Uterus (tissue), 4 donors: ENCODE measurements around the gene LGR6. TPM values are rescaled to one million over a fixed set of nuclear protein-coding genes. Genes with fewer than 3 reads are reported as not detected.
A peak's percentile ranks its signal among the peaks of the same experiment; 100 is the strongest.
"Not testable (repeated sequence)": the region's sequence is repeated elsewhere in the genome, so short reads cannot be mapped to it uniquely, and the experiment has no call there.

Experiments used
- DNase-seq, 2 donors: peaks; one replicate each; pipeline ENCODE4 v3.0.0-alpha.2; 2019 to 2020
- H3K27ac ChIP-seq, 2 donors: fragments of 200-600 bp; sonication (generic); 1 replicate in 1 of 2; 2 replicates in 1 of 2; pipeline ENCODE4 v1.5.1; 2016 to 2018
- H3K27me3 ChIP-seq, 2 donors: fragments of 200-600 bp; sonication (generic); one replicate each; pipeline ENCODE4 v1.5.1; 2018 to 2019; ENCODE audit warnings: control low read depth in 1 of 2
- H3K36me3 ChIP-seq, 2 donors: fragments of 200-600 bp; sonication (generic); one replicate each; pipeline ENCODE4 v1.5.1; 2019; ENCODE audit warnings: control low read depth in 1 of 2
- H3K4me1 ChIP-seq, 2 donors: fragments of 200-600 bp; sonication (generic); one replicate each; pipeline ENCODE4 v1.5.1; 2018 to 2019; ENCODE audit warnings: control low read depth in 1 of 2
- H3K4me3 ChIP-seq, 2 donors: fragments of 200-600 bp; sonication (generic); 1 replicate in 1 of 2; 2 replicates in 1 of 2; pipeline ENCODE4 v1.5.1; 2018 to 2019; ENCODE audit warnings: mild to moderate bottlenecking in 1 of 2
- H3K9me3 ChIP-seq, 2 donors: fragments of 200-600 bp; sonication (generic); one replicate each; pipeline ENCODE4 v1.5.1; 2019; ENCODE audit warnings: control low read depth in 1 of 2
- POLR2A ChIP-seq, 2 donors: fragments of 450-650 bp; IDR thresholded peaks; one replicate each; pipeline ENCODE4 v1.6.1; 2016; ENCODE audit warnings: antibody characterized with exemption in 2 of 2, mild to moderate bottlenecking in 1 of 2, moderate library complexity in 1 of 2
- intact Hi-C: fragments of 100-400 bp; cut with DNase I; formaldehyde crosslinking; loops from one replicate; pipeline ENCODE4 v1.15.1; 2023; ENCODE audit warnings: low total_unique reads
- total RNA-seq, 4 donors: library from RNA; depleted of rRNA in 3 of 4; stranded (reverse); fragments of >200 nt in 3 of 4; gene quantifications; one replicate each; pipeline versions ENCODE4 v1.1.0 to v1.2.4, GENCODE V29; 2014 to 2023
- TF ChIP-seq, protein P1 (sequence below), 4 experiments: fragments of 200-600 bp in 2 of 4; fragments of 450-650 bp in 2 of 4; sonication (generic) in 2 of 4; IDR thresholded peaks; one replicate each; pipeline ENCODE4 v1.5.1; 2016 to 2019; ENCODE audit warnings: antibody characterized with exemption in 4 of 4, mild to moderate bottlenecking in 2 of 4, moderate library complexity in 1 of 4
- donor health status: DM: yes; HTN: yes; CAD: no.

LGR6 gene, protein sequence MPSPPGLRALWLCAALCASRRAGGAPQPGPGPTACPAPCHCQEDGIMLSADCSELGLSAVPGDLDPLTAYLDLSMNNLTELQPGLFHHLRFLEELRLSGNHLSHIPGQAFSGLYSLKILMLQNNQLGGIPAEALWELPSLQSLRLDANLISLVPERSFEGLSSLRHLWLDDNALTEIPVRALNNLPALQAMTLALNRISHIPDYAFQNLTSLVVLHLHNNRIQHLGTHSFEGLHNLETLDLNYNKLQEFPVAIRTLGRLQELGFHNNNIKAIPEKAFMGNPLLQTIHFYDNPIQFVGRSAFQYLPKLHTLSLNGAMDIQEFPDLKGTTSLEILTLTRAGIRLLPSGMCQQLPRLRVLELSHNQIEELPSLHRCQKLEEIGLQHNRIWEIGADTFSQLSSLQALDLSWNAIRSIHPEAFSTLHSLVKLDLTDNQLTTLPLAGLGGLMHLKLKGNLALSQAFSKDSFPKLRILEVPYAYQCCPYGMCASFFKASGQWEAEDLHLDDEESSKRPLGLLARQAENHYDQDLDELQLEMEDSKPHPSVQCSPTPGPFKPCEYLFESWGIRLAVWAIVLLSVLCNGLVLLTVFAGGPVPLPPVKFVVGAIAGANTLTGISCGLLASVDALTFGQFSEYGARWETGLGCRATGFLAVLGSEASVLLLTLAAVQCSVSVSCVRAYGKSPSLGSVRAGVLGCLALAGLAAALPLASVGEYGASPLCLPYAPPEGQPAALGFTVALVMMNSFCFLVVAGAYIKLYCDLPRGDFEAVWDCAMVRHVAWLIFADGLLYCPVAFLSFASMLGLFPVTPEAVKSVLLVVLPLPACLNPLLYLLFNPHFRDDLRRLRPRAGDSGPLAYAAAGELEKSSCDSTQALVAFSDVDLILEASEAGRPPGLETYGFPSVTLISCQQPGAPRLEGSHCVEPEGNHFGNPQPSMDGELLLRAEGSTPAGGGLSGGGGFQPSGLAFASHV
- 1 to 10 TPM in 3 of 4 donors, not detected in 1; 3.5 to 7.2 (median 4.0) TPM for total RNA-seq

DNA sequence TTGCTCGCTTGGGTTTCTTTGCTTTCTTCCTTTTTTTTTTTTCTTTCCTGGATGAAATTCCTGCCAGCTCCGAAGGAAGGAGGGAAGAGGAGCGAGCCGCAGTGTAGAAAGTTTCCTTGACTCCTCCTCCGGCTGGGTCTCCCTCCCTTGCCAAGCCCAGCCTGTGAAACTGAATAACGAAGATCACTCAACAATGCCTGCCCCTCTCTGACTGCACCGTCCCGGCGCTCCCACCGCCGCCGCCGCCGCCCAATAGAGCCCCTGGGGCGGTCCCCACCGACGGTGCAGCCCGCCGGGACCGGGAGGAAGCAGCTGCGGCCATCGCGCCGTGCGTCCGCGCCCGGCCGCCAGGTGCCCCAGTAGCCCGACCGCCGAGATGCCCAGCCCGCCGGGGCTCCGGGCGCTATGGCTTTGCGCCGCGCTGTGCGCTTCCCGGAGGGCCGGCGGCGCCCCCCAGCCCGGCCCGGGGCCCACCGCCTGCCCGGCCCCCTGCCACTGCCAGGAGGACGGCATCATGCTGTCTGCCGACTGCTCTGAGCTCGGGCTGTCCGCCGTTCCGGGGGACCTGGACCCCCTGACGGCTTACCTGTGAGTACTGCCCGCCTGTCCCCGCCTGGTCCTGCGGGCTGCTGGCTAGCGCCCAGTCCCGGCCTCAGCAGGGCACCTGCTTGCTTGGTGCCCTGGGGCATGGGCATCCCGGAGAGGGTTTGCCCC, at the start of gene LGR6:
Gene LGR6, plus strand, starts transcription at position 186 of the 714 bp plus-strand sequence. Its CDS starts 191 bp downstream, at position 377.
- peak within 1 kb of the TSS in 1 of 2 donors; percentile 6 for H3K4me3 ChIP-seq
- no peaks in the 10 kb centered on the region for H3K9me3 ChIP-seq
- no peak within 1 kb of the TSS for H3K27ac ChIP-seq
- no peaks in the 10 kb centered on the region for H3K27me3 ChIP-seq
- no peak for DNase-seq
- H3K36me3 ChIP-seq, result no peaks in the 10 kb centered on the region
- no peak for TF ChIP-seq POLR2A (IDR thresholded peaks at IDR 0.05)
- TF ChIP-seq, protein P1, sequence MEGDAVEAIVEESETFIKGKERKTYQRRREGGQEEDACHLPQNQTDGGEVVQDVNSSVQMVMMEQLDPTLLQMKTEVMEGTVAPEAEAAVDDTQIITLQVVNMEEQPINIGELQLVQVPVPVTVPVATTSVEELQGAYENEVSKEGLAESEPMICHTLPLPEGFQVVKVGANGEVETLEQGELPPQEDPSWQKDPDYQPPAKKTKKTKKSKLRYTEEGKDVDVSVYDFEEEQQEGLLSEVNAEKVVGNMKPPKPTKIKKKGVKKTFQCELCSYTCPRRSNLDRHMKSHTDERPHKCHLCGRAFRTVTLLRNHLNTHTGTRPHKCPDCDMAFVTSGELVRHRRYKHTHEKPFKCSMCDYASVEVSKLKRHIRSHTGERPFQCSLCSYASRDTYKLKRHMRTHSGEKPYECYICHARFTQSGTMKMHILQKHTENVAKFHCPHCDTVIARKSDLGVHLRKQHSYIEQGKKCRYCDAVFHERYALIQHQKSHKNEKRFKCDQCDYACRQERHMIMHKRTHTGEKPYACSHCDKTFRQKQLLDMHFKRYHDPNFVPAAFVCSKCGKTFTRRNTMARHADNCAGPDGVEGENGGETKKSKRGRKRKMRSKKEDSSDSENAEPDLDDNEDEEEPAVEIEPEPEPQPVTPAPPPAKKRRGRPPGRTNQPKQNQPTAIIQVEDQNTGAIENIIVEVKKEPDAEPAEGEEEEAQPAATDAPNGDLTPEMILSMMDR (IDR thresholded peaks at IDR 0.05), result peak in 2 of 4 experiments; percentile 12 to 27
- intact Hi-C loops, result no loop called here
- no peaks in the 10 kb centered on the region for H3K4me1 ChIP-seq

DNA sequence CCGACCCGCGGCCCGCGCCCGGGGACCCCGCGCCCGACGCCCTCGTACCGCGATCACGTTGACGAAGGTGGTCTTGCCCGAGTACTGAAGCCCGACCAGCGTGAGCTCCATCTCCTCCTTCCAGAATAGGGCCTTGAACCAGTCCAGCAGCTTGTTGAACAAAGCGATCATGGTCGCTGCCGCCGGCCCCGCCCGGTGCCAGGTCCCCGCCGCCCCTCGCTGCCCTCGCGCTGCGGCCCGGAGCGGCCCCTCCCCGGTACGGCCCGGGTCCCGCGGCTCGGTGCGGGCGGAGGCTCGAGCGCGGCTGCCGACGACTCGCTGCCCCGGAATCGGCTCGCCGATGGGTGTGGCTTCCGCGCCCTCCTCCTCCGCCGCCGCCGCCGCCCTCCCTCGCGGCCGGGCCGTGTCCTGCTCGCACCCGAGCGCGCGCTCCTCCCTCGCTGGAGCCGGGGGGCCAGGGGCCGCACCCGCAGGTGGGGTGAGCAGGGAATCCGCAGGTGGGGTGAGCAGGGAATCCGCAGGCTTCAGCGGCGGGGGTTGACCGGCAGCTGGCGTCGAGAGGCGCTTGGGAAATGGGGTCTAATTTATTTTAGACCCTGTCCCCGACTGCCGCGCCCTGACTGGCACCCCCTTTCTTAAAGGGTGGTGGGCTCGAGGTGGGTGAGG, 49.1 kb upstream of the LGR6 start, which contains the start of gene ARL8A:
Gene ARL8A, minus strand, starts transcription at position 336 of the 666 bp plus-strand sequence. Its CDS starts 165 bp downstream, at position 171.
- DNase-seq, result peak; percentile 49 to 76
- TF ChIP-seq, protein P1 (IDR thresholded peaks at IDR 0.05), result no peak
- peak; percentile 52 to 80 for TF ChIP-seq POLR2A (IDR thresholded peaks at IDR 0.05)
- intact Hi-C loops, result no loop called here
- Histone ChIP-seq H3K9me3 (no peaks in the 10 kb centered on the region), H3K27me3 (no peaks in the 10 kb centered on the region), H3K36me3 (no peaks in the 10 kb centered on the region), H3K4me3 (peak within 1 kb of the TSS; percentile 81 to 99), H3K27ac (peak within 1 kb of the TSS; percentile 90 to 94), H3K4me1 (peaks cover 0 to 10% of the 10 kb centered on the region in 2 donors)

DNA sequence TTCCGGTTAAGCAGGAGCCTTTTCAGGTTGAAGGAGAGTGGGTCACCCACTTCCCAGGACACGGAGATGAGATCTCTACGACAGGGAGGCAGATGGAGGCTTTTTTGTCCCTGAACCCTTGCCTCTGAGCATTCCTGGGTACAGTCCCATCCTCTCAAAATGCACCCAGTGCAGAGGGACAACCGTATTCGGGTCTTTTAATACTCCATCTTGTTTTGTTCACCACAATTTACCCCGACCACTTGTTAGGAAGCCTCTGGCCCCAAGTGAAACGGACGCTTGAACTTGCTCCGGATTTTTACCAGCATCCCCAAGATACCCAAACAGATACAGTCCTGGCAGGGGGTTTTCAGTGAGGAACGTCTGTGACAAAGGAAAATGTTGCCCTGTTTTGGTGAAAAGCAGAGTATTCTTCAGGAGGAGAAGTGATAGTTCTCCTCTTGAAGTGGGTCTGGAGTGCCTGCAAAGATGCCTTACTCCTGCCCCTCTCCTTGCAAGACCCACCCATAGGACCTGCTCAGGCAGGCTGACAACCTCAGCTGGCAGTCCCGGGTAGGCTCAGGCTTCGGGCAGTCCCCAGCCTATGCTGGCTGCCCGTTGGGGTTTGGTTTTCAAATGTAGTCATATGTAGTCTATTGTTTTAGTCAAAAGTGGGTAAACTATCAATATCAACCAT, 48.4 kb upstream of the LGR6 start:
- Histone ChIP-seq H3K36me3 (no peaks in the 10 kb centered on the region), H3K27ac (peak overlapping the region; percentile 90 to 94), H3K4me1 (peaks cover 0 to 10% of the 10 kb centered on the region in 2 donors), H3K4me3 (peak overlapping the region; percentile 81 to 99), H3K9me3 (no peaks in the 10 kb centered on the region), H3K27me3 (no peaks in the 10 kb centered on the region)
- DNase-seq, result no peak
- intact Hi-C loops, result no loop called here
- TF ChIP-seq, protein P1 (IDR thresholded peaks at IDR 0.05), result peak in 1 of 4 experiments; percentile 1
- TF ChIP-seq POLR2A (IDR thresholded peaks at IDR 0.05), result no peak

DNA sequence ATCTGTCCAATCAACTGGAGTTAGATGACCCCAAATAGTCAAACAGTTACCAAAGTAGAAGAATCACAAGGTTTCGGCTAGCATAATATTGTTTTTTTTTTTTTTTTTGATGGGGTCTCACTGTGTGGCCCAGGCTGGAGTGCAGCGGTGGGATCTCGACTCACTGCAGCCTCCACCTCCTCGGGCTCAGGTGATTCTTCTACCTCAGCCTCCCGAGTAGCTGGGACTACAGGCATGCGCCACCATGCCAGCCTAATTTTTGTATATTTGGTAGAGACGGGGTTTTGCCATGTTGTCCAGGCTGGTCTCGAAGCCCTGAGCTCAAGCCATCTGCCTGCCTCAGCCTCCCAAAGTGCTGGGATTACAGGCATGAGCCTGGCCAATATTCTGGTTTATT, 47.9 kb upstream of the LGR6 start:
- H3K36me3 ChIP-seq, DNase-seq, intact Hi-C loops, H3K9me3 ChIP-seq, H3K27me3 ChIP-seq, H3K4me3 ChIP-seq: not testable (repeated sequence)
- peaks cover 0 to 10% of the 10 kb centered on the region in 2 donors for H3K4me1 ChIP-seq
- peak overlapping the region; percentile 90 to 94 for H3K27ac ChIP-seq
